ENCODE measurements around the gene EMILIN2. TPM values are rescaled to one million over a fixed set of nuclear protein-coding genes. Genes with fewer than 3 reads are reported as not detected.

Gene EMILIN2
- total RNA-seq, 1 experiment from 2014 or later = 0.07 TPM

DNA sequence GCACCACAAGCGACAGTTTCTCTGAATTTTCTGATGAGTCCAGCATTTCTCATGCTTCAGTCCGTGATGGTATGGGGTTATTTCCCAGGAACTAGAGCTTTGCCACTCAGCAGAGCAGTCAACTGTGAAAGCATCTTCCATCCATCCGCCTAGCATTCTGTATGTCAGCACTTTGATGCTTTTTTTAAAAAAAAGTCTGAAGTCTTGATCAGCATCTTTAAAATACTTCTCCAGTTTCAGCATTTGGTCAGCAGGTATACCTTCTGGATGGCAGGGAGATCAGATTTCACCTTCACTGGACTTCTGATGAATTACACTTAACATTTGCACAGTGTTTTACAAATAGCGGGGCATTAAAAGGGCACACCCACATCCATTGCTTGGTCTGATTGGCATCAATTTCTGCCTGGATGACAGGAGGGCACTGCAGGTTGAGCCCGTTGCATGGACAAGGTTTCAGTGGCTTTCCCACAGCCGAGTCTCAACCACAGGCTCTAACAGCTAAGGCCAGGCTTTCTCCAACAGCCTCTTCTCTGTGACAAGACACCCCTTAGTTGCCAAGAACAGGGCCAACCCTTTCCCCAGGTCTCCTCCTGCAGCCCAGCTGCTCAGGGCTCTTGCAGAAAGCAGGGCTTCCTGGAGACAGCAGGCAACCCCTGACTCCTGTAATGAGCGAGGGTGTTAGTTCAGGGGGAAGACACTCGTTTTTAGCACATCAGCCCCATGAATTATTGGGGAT lies 54.0 kb downstream of the EMILIN2 start:
- Histone ChIP-seq H3K27me3 (ENCODE audit: insufficient read depth, low read depth) (peaks cover 12% of the 10 kb centered on the region; the same call in 1 of the 2 replicates), H3K4me2 (no peak overlapping the region), H3K9me2 (ENCODE audit: insufficient read depth) (no peaks in the 10 kb centered on the region), H3K27ac (no peak overlapping the region), H3F3A (ENCODE audit: insufficient read depth, low read depth) (no peaks in the 10 kb centered on the region), H2AFZ (no peak overlapping the region), H3K4me3 (no peak overlapping the region), H3K4me1 (replicated peaks; ENCODE audit: insufficient read depth) (no peaks in the 10 kb centered on the region), H3K36me3 (ENCODE audit: low read depth) (no peaks in the 10 kb centered on the region), H3K9me3 (ENCODE audit: insufficient read depth, low read depth) (no peaks in the 10 kb centered on the region), H3K79me2 (ENCODE audit: low read depth) (no peaks in the 10 kb centered on the region), H4K20me1 (ENCODE audit: insufficient read depth) (no peaks in the 10 kb centered on the region)
- no peak for DNase-seq
- ChIA-PET POLR2A (ENCODE audit: unreplicated experiment) (no interaction called here), CTCF (no interaction called here)
- intact Hi-C loops (cut with micrococcal nuclease; ENCODE audit: unreplicated experiment) = no loop called here
- TF ChIP-seq CTCF (conservative IDR thresholded peaks at IDR 0.05) = no peak
- no peak for TF ChIP-seq EZH2 (IDR thresholded peaks at IDR 0.05; ENCODE audit: low read depth)
- no TSS peak for BruUV-seq (replicated peaks)

GRCh38 chr18:2901423-2901985 lies 54.7 kb downstream of the EMILIN2 start:
- Histone ChIP-seq H3K4me1 (replicated peaks; ENCODE audit: insufficient read depth) (no peaks in the 10 kb centered on the region), H4K20me1 (ENCODE audit: insufficient read depth) (no peaks in the 10 kb centered on the region), H3K36me3 (ENCODE audit: low read depth) (no peaks in the 10 kb centered on the region), H3F3A (ENCODE audit: insufficient read depth, low read depth) (no peaks in the 10 kb centered on the region), H3K79me2 (ENCODE audit: low read depth) (no peaks in the 10 kb centered on the region), H3K4me3 (no peak overlapping the region), H3K27ac (no peak overlapping the region), H3K4me2 (no peak overlapping the region), H3K9me2 (ENCODE audit: insufficient read depth) (no peaks in the 10 kb centered on the region), H3K9me3 (ENCODE audit: insufficient read depth, low read depth) (no peaks in the 10 kb centered on the region), H2AFZ (no peak overlapping the region), H3K27me3 (ENCODE audit: insufficient read depth, low read depth) (peaks cover 12% of the 10 kb centered on the region; the same call in 1 of the 2 replicates)
- no peak for DNase-seq
- no TSS peak for BruUV-seq (replicated peaks)
- intact Hi-C loops (cut with micrococcal nuclease; ENCODE audit: unreplicated experiment) = no loop called here
- ChIA-PET POLR2A (ENCODE audit: unreplicated experiment) (no interaction called here), CTCF (no interaction called here)
- TF ChIP-seq EZH2 (IDR thresholded peaks at IDR 0.05; ENCODE audit: low read depth) (no peak), CTCF (conservative IDR thresholded peaks at IDR 0.05) (no peak)

DNA sequence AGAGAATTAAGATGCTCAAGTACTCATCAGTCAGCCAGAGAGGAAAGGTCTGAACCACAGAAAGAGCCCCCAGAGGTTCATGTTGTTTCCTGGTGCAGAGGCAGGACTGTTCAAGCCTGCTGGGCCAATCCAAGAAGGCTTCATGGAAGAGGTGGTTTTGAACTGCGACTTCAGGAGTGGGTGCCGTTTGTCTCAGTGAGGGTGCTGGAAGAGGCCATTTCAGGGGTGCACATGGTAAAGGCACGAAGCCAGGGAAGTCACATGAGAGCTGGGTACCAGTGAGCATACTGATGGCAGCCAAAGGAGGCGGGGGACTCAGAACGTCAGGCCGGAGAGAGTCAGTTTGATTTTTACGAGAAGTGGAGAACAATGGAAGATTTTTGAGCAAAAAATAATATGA lies 55.5 kb downstream of the EMILIN2 start:
- no TSS peak for BruUV-seq (replicated peaks)

More for the DNA sequence above, 55.5 kb downstream of the EMILIN2 start:
- TF ChIP-seq EZH2 (IDR thresholded peaks at IDR 0.05; ENCODE audit: low read depth) (no peak), CTCF (conservative IDR thresholded peaks at IDR 0.05) (no peak)
- no peak overlapping the region for H3K4me3 ChIP-seq
- H3K27me3 ChIP-seq (ENCODE audit: insufficient read depth, low read depth) = peaks cover 12% of the 10 kb centered on the region; the same call in 1 of the 2 replicates
- H3K9me2 ChIP-seq (ENCODE audit: insufficient read depth) = no peaks in the 10 kb centered on the region
- no peaks in the 10 kb centered on the region for H3F3A ChIP-seq (ENCODE audit: insufficient read depth, low read depth)
- ChIA-PET POLR2A (ENCODE audit: unreplicated experiment) (no interaction called here), CTCF (no interaction called here)
- no peaks in the 10 kb centered on the region for H4K20me1 ChIP-seq (ENCODE audit: insufficient read depth)
- H3K4me1 ChIP-seq (replicated peaks; ENCODE audit: insufficient read depth) = no peaks in the 10 kb centered on the region
- H2AFZ ChIP-seq = no peak overlapping the region
- H3K27ac ChIP-seq = no peak overlapping the region
- intact Hi-C loops (cut with micrococcal nuclease; ENCODE audit: unreplicated experiment) = no loop called here
- no peak overlapping the region for H3K4me2 ChIP-seq
- no peaks in the 10 kb centered on the region for H3K79me2 ChIP-seq (ENCODE audit: low read depth)
- no peaks in the 10 kb centered on the region for H3K36me3 ChIP-seq (ENCODE audit: low read depth)
- no peaks in the 10 kb centered on the region for H3K9me3 ChIP-seq (ENCODE audit: insufficient read depth, low read depth)
- DNase-seq = no peak

Measured in PC-9 (cell line).